ENCODE results near the gene ASB18. TPM values are rescaled to one million over a fixed set of nuclear protein-coding genes. Genes with fewer than 3 reads are reported as not detected.

The ASB18 gene
- total and polyA plus RNA-seq, 2 donors (not counting 3 experiments of a cell fraction or from before 2014, with no cell fraction given), result not detected

GRCh38 chr2:236179236-236180075 is 84.8 kb downstream of the ASB18 start:
- intact Hi-C loops (cut with micrococcal nuclease), result loop anchor here (1.0 to 5.0 kb wide), 11 partner anchors 27 to 893 kb away; partner anchors contain the start of gene AGAP1

More at GRCh38 chr2:236179236-236180075, 84.8 kb downstream of the ASB18 start:
- DNase-seq (ENCODE audit: low read depth, low spot score), result peak; percentile 60
- Histone ChIP-seq H3K4me3 (replicated peaks in 1 of 3; ENCODE audit: insufficient read depth in 1 of 3, low read depth in 1 of 3, low read length in 3 of 3) (peak overlapping the region in 2 of 3 experiments; percentile 36 to 51), H3K79me2 (ENCODE audit: control insufficient read depth, insufficient read depth, low read length) (no peaks in the 10 kb centered on the region), H3K27me3 (ENCODE audit: control insufficient read depth in 2 of 2, insufficient read depth in 2 of 2, low read length in 2 of 2) (no peaks in the 10 kb centered on the region), H3K4me2 (ENCODE audit: insufficient read depth, low read length) (peak overlapping the region; percentile 98), H4K20me1 (replicated peaks; ENCODE audit: control insufficient read depth, extremely low read depth, insufficient read depth, low read length) (no peaks in the 10 kb centered on the region), H3K36me3 (ENCODE audit: control insufficient read depth in 2 of 2, extremely low read depth in 1 of 2, insufficient read depth in 2 of 2, low read length in 2 of 2) (no peaks in the 10 kb centered on the region), H3K4me1 (ENCODE audit: control insufficient read depth, extremely low read depth, insufficient read depth, low read length) (peaks cover 37% of the 10 kb centered on the region), H3K9ac (replicated peaks; ENCODE audit: extremely low read depth, insufficient read depth, low read length) (peak overlapping the region; percentile 93), H2AFZ (ENCODE audit: low read depth, low read length) (peak overlapping the region; percentile 45), H3K9me3 (replicated peaks; ENCODE audit: control insufficient read depth, insufficient read depth, low read length) (no peaks in the 10 kb centered on the region), H3K27ac (ENCODE audit: insufficient read depth, low read depth, low read length) (peak overlapping the region; percentile 99), H3K9me1 (replicated peaks; ENCODE audit: control insufficient read depth, extremely low read depth, insufficient read depth, low read length) (no peaks in the 10 kb centered on the region)
- ChIA-PET CTCF (interaction anchor here (1.3 to 7.5 kb wide), 15 partner anchors 9 to 413 kb away, joined by 3 to 231 read pairs (median 8); partner anchors contain the start of gene GBX2), POLR2A (interaction anchor here (0.7 to 1.7 kb wide), 3 partner anchors 15 to 408 kb away, joined by 3 to 5 read pairs (median 4); no protein-coding TSS in a partner anchor)
- TSS peak; percentile 98 for BruUV-seq (replicated peaks)
- peak; percentile 22 for TF ChIP-seq GATA2 (IDR thresholded peaks at IDR 0.05; ENCODE audit: insufficient read depth, insufficient read length, low read depth, low read length)
- no peak for TF ChIP-seq CTCF (IDR thresholded peaks at IDR 0.05; ENCODE audit: extremely low read depth in 1 of 2, insufficient read depth in 1 of 2, low read depth in 1 of 2, low read length in 2 of 2)
- FAIRE-seq, result no peak
- dilution Hi-C loops (cut with MboI; ENCODE audit: extremely low pct_ligation_motif_present, low sequenced_read_pairs), result no loop called here

Measured in endothelial cell of umbilical vein (primary cell).